GM12878 (cell line): ENCODE results near the gene RANGRF. TPM values are rescaled to one million over a fixed set of nuclear protein-coding genes. Genes with fewer than 3 reads are reported as not detected.
A peak's percentile ranks its signal among the peaks of the same experiment; 100 is the strongest.

Experiments
- ATAC-seq: fragments of 200-7000 bp; cut with Tn5 transposase; 3 replicates; pipeline ENCODE4 v1.9.1; 2020; ENCODE audit warnings: mild to moderate bottlenecking, moderate library complexity
- BruUV-seq: library from RNA; stranded (reverse); fragments of 400-500 nt; replicated peaks from 2 replicates; lab custom pipeline; 2021; lab: Mats Ljungman, UMichigan
- CTCF ChIA-PET: fragments of 300-600 bp; sonication (Branson Sonifier 250); formaldehyde crosslinking; extraction: SDS; loops from one replicate; lab custom pipeline; 2021; ENCODE audit warnings: inconsistent platforms; lab: Yijun Ruan, JAX
- POLR2A ChIA-PET: fragments of 350-600 bp; formaldehyde crosslinking; extraction: SDS; loops from one replicate; lab custom pipeline; 2021; ENCODE audit warnings: inconsistent platforms; lab: Charles Lee
- RAD21 ChIA-PET: fragments of 300-600 bp; sonication (Branson Sonifier 250); formaldehyde crosslinking; loops from one replicate; lab custom pipeline; 2023; ENCODE audit warnings: antibody characterized with exemption; ENCODE audit not compliant: unreplicated experiment; lab: Charles Lee
- SMC1A ChIA-PET: fragments of 300-600 bp; sonication (Branson Sonifier 250); formaldehyde crosslinking; loops from one replicate; lab custom pipeline; 2023; ENCODE audit not compliant: unreplicated experiment, uncharacterized antibody; lab: Charles Lee
- DNase-seq: peaks from one replicate; pipeline ENCODE4 v3.0.0-alpha.2; 2011; ENCODE audit warnings: low read depth, low spot score
- FAIRE-seq: peaks from 3 replicates; lab custom pipeline; 2011; peaks lifted over from hg19 to GRCh38; lab: Jason Lieb, UNC
- H2AFZ ChIP-seq: 2 replicates; pipeline ENCODE4 v1.6.0; 2011; ENCODE audit warnings: low read depth, low read length, control low read depth; ENCODE audit not compliant: control insufficient read depth
- H3K27ac ChIP-seq: 2 replicates; pipeline ENCODE4 v1.5.1; 2011; ENCODE audit warnings: control low read depth; ENCODE audit not compliant: control insufficient read depth, insufficient read depth
- H3K27me3 ChIP-seq, 2 experiments: replicated peaks in 1 of 2; 2 replicates each; pipeline versions ENCODE4 v1.6.0 to v1.6.1; 2011; ENCODE audit warnings: low read length in 1 of 2; ENCODE audit not compliant: control insufficient read depth in 2 of 2, insufficient read depth in 2 of 2
- H3K36me3 ChIP-seq, 2 experiments: 2 replicates each; pipeline ENCODE4 v1.5.1; 2011; ENCODE audit warnings: low read length in 1 of 2; ENCODE audit not compliant: control insufficient read depth in 2 of 2, insufficient read depth in 2 of 2
- H3K4me1 ChIP-seq: 2 replicates; pipeline ENCODE4 v1.6.1; 2011; ENCODE audit warnings: mild to moderate bottlenecking, low read length, moderate library complexity, mixed read lengths; ENCODE audit not compliant: control insufficient read depth, insufficient read depth
- H3K4me2 ChIP-seq: 2 replicates; pipeline ENCODE4 v1.6.0; 2011; ENCODE audit warnings: control low read depth; ENCODE audit not compliant: control insufficient read depth, insufficient read depth
- H3K4me3 ChIP-seq: fragments of 200-600 bp; sonication (generic); 2 replicates; pipeline ENCODE4 v1.5.1; 2016
- H3K79me2 ChIP-seq: 2 replicates; pipeline ENCODE4 v1.6.0; 2011; ENCODE audit warnings: low read length; ENCODE audit not compliant: control insufficient read depth, insufficient read depth
- H3K9ac ChIP-seq: 2 replicates; pipeline ENCODE4 v1.8.0; 2011; ENCODE audit warnings: low read length, control low read depth, mixed read lengths; ENCODE audit not compliant: control insufficient read depth, insufficient read depth
- H3K9me3 ChIP-seq: replicated peaks from 3 replicates; pipeline ENCODE4 v1.5.1; 2011; ENCODE audit warnings: mild to moderate bottlenecking, low read length; ENCODE audit not compliant: control insufficient read depth, insufficient read depth
- H4K20me1 ChIP-seq: 2 replicates; pipeline ENCODE4 v1.6.0; 2011; ENCODE audit not compliant: control insufficient read depth, insufficient read depth
- CHD4 ChIP-seq: fragments of 200-600 bp; sonication (generic); IDR thresholded peaks from 2 replicates; pipeline ENCODE4 v1.6.1; 2016; ENCODE audit warnings: mild to moderate bottlenecking
- FOXK2 ChIP-seq: fragments of 450-650 bp; IDR thresholded peaks from 2 replicates; pipeline ENCODE4 v1.6.1; 2017; ENCODE audit warnings: mild to moderate bottlenecking, moderate library complexity
- IKZF2 ChIP-seq, 2 experiments: fragments of 450-650 bp; IDR thresholded peaks; 2 replicates each; pipeline ENCODE4 v1.6.1; 2017; ENCODE audit warnings: mild to moderate bottlenecking in 2 of 2, moderate library complexity in 2 of 2
- NBN ChIP-seq: fragments of 450-650 bp; IDR thresholded peaks from 2 replicates; pipeline ENCODE4 v1.6.1; 2016
- PAX8 ChIP-seq: fragments of 450-650 bp; IDR thresholded peaks from 2 replicates; pipeline ENCODE4 v1.6.1; 2017; ENCODE audit warnings: mild to moderate bottlenecking, moderate library complexity
- RBBP5 ChIP-seq: fragments of 200-600 bp; sonication (generic); conservative IDR thresholded peaks from 2 replicates; pipeline ENCODE4 v1.6.1; 2016
- WGBS: methylation state at CpG from one replicate; pipeline ENCODE4 v1.1.6; 2016; ENCODE audit warnings: low lambda C conversion rate; ENCODE audit not compliant: insufficient replicate concordance, insufficient coverage; ENCODE audit errors: missing lambda C conversion rate; 5-methylcytosine and 5-hydroxymethylcytosine counted together
- in situ Hi-C: fragments of 300-500 bp; cut with MboI; formaldehyde crosslinking; loops from 9 replicates; pipeline ENCODE4 v1.14.3; 2018; ENCODE audit warnings: mixed read lengths
- intact Hi-C: fragments of 100-400 bp; cut with micrococcal nuclease; formaldehyde crosslinking; loops from one replicate; pipeline ENCODE4 v1.14.2; 2022; ENCODE audit not compliant: unreplicated experiment
- polyA plus RNA-seq, 11 experiments: library from polyadenylated mRNA; depleted of rRNA in 4 of 11; unstranded in 6 of 11; stranded (reverse) in 5 of 11; fragments of >200 nt; fragmentation: Nextera tagmentation in 4 of 11; fragmentation: Illumina TruSeq in 1 of 11; extraction: Ambion mirVana in 4 of 11; extraction: Trizol in 1 of 11; gene quantifications; 1 replicate in 1 of 11; 2 replicates in 10 of 11; pipeline versions ENCODE4 v1.2.1 to v1.2.3, GENCODE V29; 2011 to 2016; ENCODE audit warnings: inconsistent platforms in 2 of 11, missing spikeins in 2 of 11, low read depth in 1 of 11
- total RNA-seq, 4 experiments: library from RNA; depleted of rRNA in 3 of 4; stranded (reverse); fragments of >200 nt in 3 of 4; fragmentation: Illumina TruSeq in 1 of 4; extraction: Trizol in 1 of 4; gene quantifications; 2 replicates each; pipeline versions ENCODE4 v1.2.1 to v1.2.3, GENCODE V29; 2013 to 2021
- TF ChIP-seq, protein P1 (sequence below): IDR thresholded peaks from 2 replicates; pipeline ENCODE4 v1.6.1; 2012; ENCODE audit warnings: low read depth, low read length, improper control_type of control experiment
- TF ChIP-seq, protein P2 (sequence below): fragments of 150-350 bp; IDR thresholded peaks from 2 replicates; pipeline ENCODE4 v1.6.1; 2016; ENCODE audit warnings: low read depth, low read length
- TF ChIP-seq, protein P3 (sequence below): IDR thresholded peaks from 2 replicates; pipeline ENCODE4 v1.6.1; 2011; ENCODE audit warnings: low read depth, low read length, improper control_type of control experiment, borderline replicate concordance

RANGRF gene
- total and polyA plus RNA-seq, 10 of the 15 experiments (the other 5 are each of a cell fraction or from before 2014, with no cell fraction given), result 30.1 to 181 (median 61.4) TPM

DNA sequence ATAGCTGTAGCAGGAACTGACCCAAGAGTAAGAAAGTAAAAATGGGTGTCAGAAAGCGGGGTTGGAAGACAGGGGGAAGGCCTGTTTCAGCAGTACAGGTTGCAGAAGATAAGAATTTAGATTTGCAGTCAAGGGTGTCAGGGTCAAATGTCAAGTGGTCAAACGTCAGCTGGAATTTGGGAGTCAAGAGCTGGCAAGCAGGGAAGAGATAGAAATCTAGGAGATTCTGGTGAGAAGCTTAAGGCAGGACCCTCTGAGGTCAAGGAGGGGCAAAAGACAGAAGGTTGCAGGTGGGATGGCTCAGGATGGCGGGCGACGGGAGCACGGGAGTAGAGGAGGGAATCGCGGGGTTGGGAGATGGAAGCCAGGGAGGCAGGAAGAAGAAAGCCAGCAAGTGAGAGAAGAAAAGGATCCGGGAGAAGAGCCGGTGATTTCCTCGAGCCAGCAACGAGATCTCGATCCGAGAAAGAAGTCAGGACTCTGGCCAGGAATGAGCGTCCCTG is 6.4 kb downstream of the RANGRF start:
- peak overlapping the region; percentile 62 for H3K4me3 ChIP-seq
- FAIRE-seq, result no peak
- POLR2A ChIA-PET, result interaction anchor here (0.6 to 2.5 kb wide), 23 partner anchors 8 to 460 kb away, joined by 3 to 31 read pairs (median 5); partner anchors contain the start of genes ALOXE3, AURKB, BORCS6 and CNTROB

DNA sequence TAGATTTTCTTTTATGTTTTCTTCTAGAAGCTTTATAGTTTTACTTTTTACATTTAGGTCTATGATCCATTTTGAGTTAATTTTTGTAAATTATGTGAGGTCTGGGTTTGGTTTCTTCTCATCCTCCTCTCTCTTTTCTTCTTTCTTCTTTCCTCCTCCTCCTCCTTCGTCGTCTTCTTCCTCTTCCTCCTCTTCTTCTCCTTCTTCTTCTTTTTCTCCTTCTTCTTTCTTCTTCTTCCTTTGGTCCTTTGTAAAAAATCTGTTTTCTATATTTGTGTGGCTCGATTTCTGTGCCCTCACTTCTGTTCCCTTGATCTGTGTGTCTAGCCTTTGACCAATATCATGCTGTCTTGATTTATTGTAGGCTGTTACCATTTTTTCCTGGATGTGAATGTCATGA is 11.8 kb downstream of the RANGRF start:
- H3K4me1 ChIP-seq, result no peaks in the 10 kb centered on the region
- TF ChIP-seq, protein P1, sequence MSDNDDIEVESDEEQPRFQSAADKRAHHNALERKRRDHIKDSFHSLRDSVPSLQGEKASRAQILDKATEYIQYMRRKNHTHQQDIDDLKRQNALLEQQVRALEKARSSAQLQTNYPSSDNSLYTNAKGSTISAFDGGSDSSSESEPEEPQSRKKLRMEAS, result no peak
- TF ChIP-seq FOXK2 (no peak), CHD4 (no peak), NBN (0 out of 2 replicates have a peak, but pooled peaks have one; percentile 20)
- TF ChIP-seq, protein P2, sequence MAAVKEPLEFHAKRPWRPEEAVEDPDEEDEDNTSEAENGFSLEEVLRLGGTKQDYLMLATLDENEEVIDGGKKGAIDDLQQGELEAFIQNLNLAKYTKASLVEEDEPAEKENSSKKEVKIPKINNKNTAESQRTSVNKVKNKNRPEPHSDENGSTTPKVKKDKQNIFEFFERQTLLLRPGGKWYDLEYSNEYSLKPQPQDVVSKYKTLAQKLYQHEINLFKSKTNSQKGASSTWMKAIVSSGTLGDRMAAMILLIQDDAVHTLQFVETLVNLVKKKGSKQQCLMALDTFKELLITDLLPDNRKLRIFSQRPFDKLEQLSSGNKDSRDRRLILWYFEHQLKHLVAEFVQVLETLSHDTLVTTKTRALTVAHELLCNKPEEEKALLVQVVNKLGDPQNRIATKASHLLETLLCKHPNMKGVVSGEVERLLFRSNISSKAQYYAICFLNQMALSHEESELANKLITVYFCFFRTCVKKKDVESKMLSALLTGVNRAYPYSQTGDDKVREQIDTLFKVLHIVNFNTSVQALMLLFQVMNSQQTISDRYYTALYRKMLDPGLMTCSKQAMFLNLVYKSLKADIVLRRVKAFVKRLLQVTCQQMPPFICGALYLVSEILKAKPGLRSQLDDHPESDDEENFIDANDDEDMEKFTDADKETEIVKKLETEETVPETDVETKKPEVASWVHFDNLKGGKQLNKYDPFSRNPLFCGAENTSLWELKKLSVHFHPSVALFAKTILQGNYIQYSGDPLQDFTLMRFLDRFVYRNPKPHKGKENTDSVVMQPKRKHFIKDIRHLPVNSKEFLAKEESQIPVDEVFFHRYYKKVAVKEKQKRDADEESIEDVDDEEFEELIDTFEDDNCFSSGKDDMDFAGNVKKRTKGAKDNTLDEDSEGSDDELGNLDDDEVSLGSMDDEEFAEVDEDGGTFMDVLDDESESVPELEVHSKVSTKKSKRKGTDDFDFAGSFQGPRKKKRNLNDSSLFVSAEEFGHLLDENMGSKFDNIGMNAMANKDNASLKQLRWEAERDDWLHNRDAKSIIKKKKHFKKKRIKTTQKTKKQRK, result no peak
- TF ChIP-seq, protein P3, sequence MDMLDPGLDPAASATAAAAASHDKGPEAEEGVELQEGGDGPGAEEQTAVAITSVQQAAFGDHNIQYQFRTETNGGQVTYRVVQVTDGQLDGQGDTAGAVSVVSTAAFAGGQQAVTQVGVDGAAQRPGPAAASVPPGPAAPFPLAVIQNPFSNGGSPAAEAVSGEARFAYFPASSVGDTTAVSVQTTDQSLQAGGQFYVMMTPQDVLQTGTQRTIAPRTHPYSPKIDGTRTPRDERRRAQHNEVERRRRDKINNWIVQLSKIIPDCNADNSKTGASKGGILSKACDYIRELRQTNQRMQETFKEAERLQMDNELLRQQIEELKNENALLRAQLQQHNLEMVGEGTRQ, result no peak
- intact Hi-C loops, result loop anchor here (1.0 to 5.0 kb wide), 4 partner anchors 51 to 163 kb away; partner anchors contain the start of genes CTC1 and PFAS
- ChIA-PET POLR2A (interaction anchor here (0.7 to 2.2 kb wide), 3 partner anchors 53 to 110 kb away, joined by 3 to 6 read pairs (median 4); partner anchors contain the start of gene BORCS6), RAD21 (interaction anchor here (0.8 to 2.3 kb wide), 12 partner anchors 53 to 239 kb away, joined by 3 to 14 read pairs (median 4); no protein-coding TSS in a partner anchor), SMC1A (interaction anchor here (1.0 to 5.2 kb wide), 12 partner anchors 12 to 240 kb away, joined by 3 to 54 read pairs (median 5); partner anchors contain the start of genes AURKB and RANGRF), CTCF (interaction anchor here (0.6 to 3.7 kb wide), 30 partner anchors 8 to 446 kb away, joined by 3 to 38 read pairs (median 4); partner anchors contain the start of genes KRABD2 and RANGRF)
- BruUV-seq, result no TSS peak
- H3K9me3 ChIP-seq, result no peaks in the 10 kb centered on the region
- in situ Hi-C loops, result no loop called here
- H3K4me3 ChIP-seq, result no peak overlapping the region
- no peak overlapping the region for H3K9ac ChIP-seq
- 37% methylated on average over 3 of the region's 3 CpGs for WGBS
- H3K4me2 ChIP-seq, result no peak overlapping the region
- no peak overlapping the region for H3K27ac ChIP-seq
- H3K79me2 ChIP-seq, result no peaks in the 10 kb centered on the region
- FAIRE-seq (no peak), ATAC-seq (no peak), DNase-seq (no peak)
- H3K36me3 ChIP-seq, result no peaks in the 10 kb centered on the region
- H4K20me1 ChIP-seq, result no peaks in the 10 kb centered on the region; the same call in 1 of the 2 replicates
- H3K27me3 ChIP-seq, result no peaks in the 10 kb centered on the region
- peak overlapping the region; percentile 68 for H2AFZ ChIP-seq

More for the DNA sequence above, 6.4 kb downstream of the RANGRF start:
- peak overlapping the region; percentile 78 for H2AFZ ChIP-seq
- H4K20me1 ChIP-seq, result no peaks in the 10 kb centered on the region
- in situ Hi-C loops (loop anchor here (5.0 kb wide), 1 partner anchor 178 kb away; the partner anchor contains the start of gene ALOXE3), intact Hi-C loops (loop anchor here (1.0 to 5.0 kb wide), 2 partner anchors 69 to 173 kb away; partner anchors contain the start of gene HES7)
- ATAC-seq (no peak), DNase-seq (no peak)
- BruUV-seq, result TSS peak; percentile 85
- ChIA-PET SMC1A (interaction anchor here (0.7 to 3.8 kb wide), 22 partner anchors 11 to 703 kb away, joined by 3 to 40 read pairs (median 4); partner anchors contain the start of genes AURKB, CTC1, PFAS and TMEM107), RAD21 (interaction anchor here (0.6 to 2.9 kb wide), 21 partner anchors 9 to 840 kb away, joined by 3 to 26 read pairs (median 3); partner anchors contain the start of genes BORCS6, CTC1, KRABD2 and PFAS), CTCF (interaction anchor here (0.6 to 3.0 kb wide), 20 partner anchors 9 to 234 kb away, joined by 3 to 23 read pairs (median 4); partner anchors contain the start of genes BORCS6, CTC1, KRABD2 and PFAS)
- no peaks in the 10 kb centered on the region for H3K79me2 ChIP-seq
- peak overlapping the region; percentile 41 for H3K27ac ChIP-seq
- H3K36me3 ChIP-seq, result no peaks in the 10 kb centered on the region
- H3K4me1 ChIP-seq, result peaks cover 21% of the 10 kb centered on the region
- H3K9ac ChIP-seq, result peak overlapping the region; percentile 72
- 8% methylated on average over 15 of the region's 15 CpGs for WGBS
- H3K27me3 ChIP-seq, result no peaks in the 10 kb centered on the region
- 0 out of 4 replicates have a peak, but pooled peaks of 1 of the 2 experiments have one; percentile 12 for TF ChIP-seq IKZF2 (IDR thresholded peaks at IDR 0.05)
- no peak for TF ChIP-seq RBBP5
- no peak for TF ChIP-seq PAX8
- TF ChIP-seq, protein P1, result 0 out of 2 replicates have a peak, but pooled peaks have one; percentile 6
- no peak for TF ChIP-seq CHD4
- peak overlapping the region; percentile 75 for H3K4me2 ChIP-seq
- H3K9me3 ChIP-seq, result no peaks in the 10 kb centered on the region
